ENCODE results near the gene LTB4R2. TPM values are rescaled to one million over a fixed set of nuclear protein-coding genes. Genes with fewer than 3 reads are reported as not detected.

LTB4R2 gene
- total and polyA plus RNA-seq, 7 donors: 0.08 to 2.3 (median 0.96) TPM

DNA sequence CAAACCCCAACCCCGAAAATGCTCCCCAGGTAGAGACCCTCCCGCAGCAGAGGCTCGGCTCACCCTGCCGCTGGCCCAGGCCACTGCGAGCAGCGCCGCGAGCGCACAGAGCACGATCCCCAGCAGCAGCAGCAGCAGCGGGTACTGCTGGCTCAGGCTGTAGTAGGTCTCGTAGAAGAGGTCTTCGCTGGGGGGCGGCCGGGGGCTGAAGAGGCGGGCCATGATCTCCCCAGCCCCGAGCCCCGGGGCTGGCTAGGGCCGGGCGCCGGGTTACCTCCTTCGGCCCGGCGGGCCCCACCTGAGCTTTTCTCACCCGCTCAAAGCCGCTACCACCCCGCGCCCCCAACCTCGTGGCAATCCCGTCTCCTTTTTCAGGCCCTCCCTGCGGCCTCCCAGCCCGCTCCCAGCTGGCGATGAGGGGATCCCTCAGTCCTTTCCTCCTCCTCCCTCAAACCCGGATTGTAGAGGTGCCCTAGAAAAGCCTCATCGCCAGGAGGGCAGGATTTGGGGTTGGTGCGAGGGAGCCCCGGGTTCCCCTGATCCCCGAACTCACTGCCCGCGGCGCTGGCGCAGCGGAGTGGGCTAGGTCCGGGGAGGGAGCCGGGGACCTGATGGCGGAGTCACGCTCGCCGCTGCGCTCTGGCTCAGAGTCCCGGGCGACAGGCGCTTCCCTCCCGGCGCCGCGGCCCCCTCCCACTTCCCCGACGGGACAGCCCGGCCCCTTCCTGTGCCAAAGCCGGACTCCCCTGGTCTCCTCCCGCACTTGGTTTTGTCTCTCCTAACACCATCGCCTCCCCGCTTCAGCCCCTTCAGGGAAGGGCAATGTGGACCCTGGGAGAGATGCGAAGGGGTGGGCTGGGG, 24.7 kb downstream of the LTB4R2 start, which contains the start of gene ADCY4:
ADCY4 (minus strand) TSS at position 641 of the 861 bp plus-strand sequence; CDS start at position 222, 419 bp downstream.
- Histone ChIP-seq H3K4me3 (peak within 1 kb of the TSS; percentile 65), H3K27me3 (ENCODE audit: insufficient read depth in 3 of 3, low read length in 2 of 3) (peaks cover 0 to 46% (median 6%) of the 10 kb centered on the region in 3 donors), H3K9me3 (no peaks in the 10 kb centered on the region), H3K4me1 (peaks cover 10% of the 10 kb centered on the region), H3K27ac (peak within 1 kb of the TSS; percentile 71), H3K36me3 (ENCODE audit: insufficient read depth in 1 of 2, low read depth in 1 of 2) (no peaks in the 10 kb centered on the region)
- WGBS, 3 donors: 1 to 4% (median 3%) methylated on average over 55 to 65 of the region's 65 CpGs
- intact Hi-C loops (cut with DNase I): no loop called here
- DNase-seq (peak; percentile 51 to 68), ATAC-seq (peak in 2 of 4 donors; percentile 14 to 29)
- no peak for TF ChIP-seq CTCF (IDR thresholded peaks at IDR 0.05)

DNA sequence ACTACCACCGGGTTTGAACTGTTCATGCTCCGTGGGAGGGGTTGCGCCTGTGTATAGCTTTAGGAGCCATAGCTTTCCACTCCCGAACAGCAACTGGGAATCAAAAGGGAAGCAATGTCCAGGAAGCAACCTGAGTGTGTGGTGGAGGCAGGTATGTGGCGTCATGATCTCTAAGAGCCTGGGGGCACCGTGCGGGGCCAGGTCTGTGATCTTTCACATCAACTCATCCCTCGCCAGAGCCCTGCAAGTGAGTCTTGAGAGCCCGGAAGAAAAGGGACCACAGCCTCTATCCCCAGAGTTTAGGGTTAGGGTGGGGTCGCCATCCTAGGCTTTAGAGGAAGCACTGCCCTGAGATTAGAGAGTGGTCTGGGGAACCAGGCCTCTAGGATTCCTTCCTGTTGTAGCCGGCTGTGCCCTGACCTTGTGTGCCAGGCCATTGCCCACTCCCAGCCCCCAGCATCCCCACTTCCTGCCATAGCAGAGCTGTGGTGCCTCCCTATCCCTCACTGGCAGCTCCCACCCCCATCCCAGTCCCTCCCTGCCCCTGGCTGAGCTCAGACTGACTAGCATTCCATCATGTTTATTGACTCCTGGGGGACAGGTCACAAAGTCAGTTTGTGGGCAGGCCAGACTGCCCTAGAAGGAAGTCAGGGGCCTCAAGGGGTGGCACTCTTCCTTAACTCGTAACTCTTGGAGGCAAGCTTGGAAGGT, 25.7 kb downstream of the LTB4R2 start:
- Histone ChIP-seq H3K27ac (peak overlapping the region; percentile 71), H3K27me3 (ENCODE audit: insufficient read depth in 3 of 3, low read length in 2 of 3) (peaks cover 0 to 53% (median 9%) of the 10 kb centered on the region in 3 donors), H3K9me3 (no peaks in the 10 kb centered on the region), H3K36me3 (ENCODE audit: insufficient read depth in 1 of 2, low read depth in 1 of 2) (no peaks in the 10 kb centered on the region), H3K4me1 (peaks cover 10% of the 10 kb centered on the region), H3K4me3 (peak overlapping the region; percentile 65)
- ATAC-seq (no peak), DNase-seq (no peak)
- WGBS, 3 donors: 63 to 70% (median 69%) methylated on average over 12 of the region's 12 CpGs
- no peak for TF ChIP-seq CTCF (IDR thresholded peaks at IDR 0.05)
- intact Hi-C loops (cut with DNase I): no loop called here

- WGBS, 3 donors: 80 to 88% (median 87%) methylated on average over 7 of the region's 7 CpGs
- H3K4me3 ChIP-seq: no peak overlapping the region
- peaks cover 0 to 60% (median 9%) of the 10 kb centered on the region in 3 donors for H3K27me3 ChIP-seq (ENCODE audit: insufficient read depth in 3 of 3, low read length in 2 of 3)
- no peaks in the 10 kb centered on the region for H3K36me3 ChIP-seq (ENCODE audit: insufficient read depth in 1 of 2, low read depth in 1 of 2)
- no peaks in the 10 kb centered on the region for H3K9me3 ChIP-seq
- intact Hi-C loops (cut with DNase I): no loop called here
- TF ChIP-seq CTCF (IDR thresholded peaks at IDR 0.05): no peak
- ATAC-seq (no peak), DNase-seq (no peak)
- H3K4me1 ChIP-seq: peaks cover 9% of the 10 kb centered on the region
- H3K27ac ChIP-seq: no peak overlapping the region
Observed at GRCh38 chr14:24337144-24337823, 27.3 kb downstream of the LTB4R2 start.

- ATAC-seq (no peak), DNase-seq (no peak)
- Histone ChIP-seq H3K27ac (no peak overlapping the region), H3K4me3 (no peak overlapping the region), H3K27me3 (ENCODE audit: insufficient read depth in 3 of 3, low read length in 2 of 3) (peaks cover 0 to 60% (median 9%) of the 10 kb centered on the region in 3 donors), H3K36me3 (ENCODE audit: insufficient read depth in 1 of 2, low read depth in 1 of 2) (no peaks in the 10 kb centered on the region), H3K4me1 (peaks cover 5% of the 10 kb centered on the region), H3K9me3 (no peaks in the 10 kb centered on the region)
- WGBS, 3 donors: 89 to 92% (median 91%) methylated on average over 8 of the region's 8 CpGs
- intact Hi-C loops (cut with DNase I): no loop called here
- no peak for TF ChIP-seq CTCF (IDR thresholded peaks at IDR 0.05)
Observed at GRCh38 chr14:24337824-24338175, 27.9 kb downstream of the LTB4R2 start.
